Neural cell (in vitro differentiated cells): ENCODE results near the gene SPDEF. TPM values are rescaled to one million over a fixed set of nuclear protein-coding genes. Genes with fewer than 3 reads are reported as not detected.

Source experiments
- H2AFZ ChIP-seq: fragments of 200-600, 300-800 bp; sonication (generic), shearing (Covaris generic); 2 replicates; pipeline ENCODE4 v1.6.0; 2014; ENCODE audit warnings: low read depth, mild to moderate bottlenecking, antibody characterized with exemption, low read length, moderate library complexity
- H3F3A ChIP-seq: fragments of 200-600 bp; shearing (Covaris generic); 2 replicates; pipeline ENCODE4 v1.6.1; 2016; ENCODE audit warnings: mild to moderate bottlenecking, moderate library complexity, mixed read lengths, antibody characterized with exemption, low read length; ENCODE audit not compliant: insufficient read depth, poor library complexity, severe bottlenecking
- H3K27ac ChIP-seq: fragments of 200-600, 300-800 bp; sonication (generic), shearing (Covaris generic); 2 replicates; pipeline ENCODE4 v1.5.1; 2014; ENCODE audit warnings: mild to moderate bottlenecking, low read length, moderate library complexity
- H3K27me3 ChIP-seq: fragments of 300-800, 200-600 bp; sonication (generic), shearing (Covaris generic); 2 replicates; pipeline ENCODE4 v1.6.0; 2014; ENCODE audit warnings: mild to moderate bottlenecking, low read depth, low read length, moderate library complexity; ENCODE audit not compliant: insufficient read depth
- H3K36me3 ChIP-seq: fragments of 300-800, 200-600 bp; sonication (generic), shearing (Covaris generic); 2 replicates; pipeline ENCODE4 v1.5.1; 2014; ENCODE audit warnings: mild to moderate bottlenecking, antibody characterized with exemption, low read length, moderate library complexity; ENCODE audit not compliant: insufficient read depth
- H3K4me2 ChIP-seq: fragments of 300-800, 200-600 bp; sonication (generic), shearing (Covaris generic); 2 replicates; pipeline ENCODE4 v1.6.0; 2014; ENCODE audit warnings: mild to moderate bottlenecking, low read length
- H3K4me3 ChIP-seq: fragments of 300-800, 200-600 bp; sonication (generic), shearing (Covaris generic); 2 replicates; pipeline ENCODE4 v1.5.1; 2014; ENCODE audit warnings: mild to moderate bottlenecking, low read length, moderate library complexity
- H3K79me2 ChIP-seq: fragments of 200-600 bp; shearing (Covaris generic); replicated peaks from 2 replicates; pipeline ENCODE4 v1.6.0; 2014; ENCODE audit warnings: mild to moderate bottlenecking, low read length, moderate library complexity; ENCODE audit not compliant: insufficient read depth
- H3K9ac ChIP-seq: fragments of 300-800, 200-600 bp; sonication (generic), shearing (Covaris generic); 2 replicates; pipeline ENCODE4 v1.6.1; 2016; ENCODE audit warnings: mild to moderate bottlenecking, low read length, mixed read lengths
- H3K9me2 ChIP-seq: fragments of 200-600 bp; shearing (Covaris generic); 2 replicates; pipeline ENCODE4 v1.6.1; 2016; ENCODE audit warnings: mild to moderate bottlenecking, low read length, mixed read lengths; ENCODE audit not compliant: insufficient read depth
- H3K9me3 ChIP-seq: fragments of 200-600, 300-800 bp; sonication (generic), shearing (Covaris generic); 2 replicates; pipeline ENCODE4 v1.6.1; 2016; ENCODE audit warnings: mild to moderate bottlenecking, mixed run types, low read length, moderate library complexity, mixed read lengths
- H4K20me1 ChIP-seq: fragments of 200-600 bp; shearing (Covaris generic); 2 replicates; pipeline ENCODE4 v1.6.1; 2016; ENCODE audit warnings: mild to moderate bottlenecking, mixed run types; ENCODE audit not compliant: insufficient read depth
- EP300 ChIP-seq: fragments of 450-650 bp; conservative IDR thresholded peaks from 2 replicates; pipeline ENCODE4 v1.6.1; 2014; ENCODE audit warnings: antibody characterized with exemption, mild to moderate bottlenecking, moderate library complexity; ENCODE audit not compliant: poor library complexity, severe bottlenecking
- EZH2 ChIP-seq: fragments of 200-600, 300-800 bp; shearing (Covaris generic), sonication (generic); IDR thresholded peaks from 2 replicates; pipeline ENCODE4 v1.6.1; 2014; ENCODE audit warnings: antibody characterized with exemption, low read length, borderline replicate concordance, mild to moderate bottlenecking; ENCODE audit not compliant: insufficient read depth, poor library complexity, severe bottlenecking
- MXI1 ChIP-seq: fragments of 450-650 bp; conservative IDR thresholded peaks from 2 replicates; pipeline ENCODE4 v1.6.1; 2014; ENCODE audit warnings: antibody characterized with exemption, mild to moderate bottlenecking; ENCODE audit not compliant: poor library complexity, severe bottlenecking
- POLR2AphosphoS5 ChIP-seq: IDR thresholded peaks from 2 replicates; pipeline ENCODE4 v1.6.1; 2012
- SMC3 ChIP-seq: fragments of 450-650 bp; conservative IDR thresholded peaks from 2 replicates; pipeline ENCODE4 v1.6.1; 2014; ENCODE audit warnings: antibody characterized with exemption, mild to moderate bottlenecking, moderate library complexity; ENCODE audit not compliant: poor library complexity
- TAF1 ChIP-seq: IDR thresholded peaks from 2 replicates; pipeline ENCODE4 v1.6.1; 2012; ENCODE audit warnings: low read depth
- polyA plus RNA-seq: library from polyadenylated mRNA; depleted of rRNA; stranded (reverse); fragments of >200 nt; gene quantifications from 2 replicates; pipeline ENCODE4 v1.2.3, GENCODE V29; 2014
- TF ChIP-seq, protein P1 (sequence below): IDR thresholded peaks from 2 replicates; pipeline ENCODE4 v1.6.1; 2012; ENCODE audit warnings: borderline replicate concordance
- TF ChIP-seq, protein P2 (sequence below): fragments of 450-650 bp; IDR thresholded peaks from 2 replicates; pipeline ENCODE4 v1.5.1; 2014; ENCODE audit warnings: antibody characterized with exemption, mild to moderate bottlenecking, moderate library complexity; ENCODE audit not compliant: poor library complexity, severe bottlenecking

SPDEF gene
- polyA plus RNA-seq, 1 donor from 2014 or later: 0.36 TPM

DNA sequence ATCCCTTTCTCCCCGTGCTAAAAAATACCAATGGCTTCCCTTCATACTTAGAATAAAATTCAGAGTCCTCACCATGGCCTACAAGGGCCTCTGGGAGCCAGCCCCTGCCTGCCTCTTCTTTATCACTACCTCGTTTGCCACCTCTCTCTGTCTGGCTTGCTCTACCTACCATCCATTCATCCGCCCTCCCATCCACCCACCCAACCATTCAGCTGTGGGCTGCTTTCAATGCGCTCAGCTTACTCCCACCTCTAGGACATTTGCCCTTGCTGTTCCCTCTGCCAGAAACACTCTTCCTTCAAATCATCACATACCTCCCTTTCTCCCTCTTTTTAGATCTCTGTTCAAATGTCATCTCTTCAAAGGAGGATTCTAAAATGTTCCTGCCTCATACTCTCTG lies 45.8 kb downstream of the SPDEF start:
- H3K27ac ChIP-seq: no peak overlapping the region
- no peaks in the 10 kb centered on the region for H3K27me3 ChIP-seq
- no peaks in the 10 kb centered on the region for H3K9me2 ChIP-seq
- no peak for TF ChIP-seq TAF1
- no peak for TF ChIP-seq POLR2AphosphoS5
- TF ChIP-seq EP300: no peak
- TF ChIP-seq, protein P1, sequence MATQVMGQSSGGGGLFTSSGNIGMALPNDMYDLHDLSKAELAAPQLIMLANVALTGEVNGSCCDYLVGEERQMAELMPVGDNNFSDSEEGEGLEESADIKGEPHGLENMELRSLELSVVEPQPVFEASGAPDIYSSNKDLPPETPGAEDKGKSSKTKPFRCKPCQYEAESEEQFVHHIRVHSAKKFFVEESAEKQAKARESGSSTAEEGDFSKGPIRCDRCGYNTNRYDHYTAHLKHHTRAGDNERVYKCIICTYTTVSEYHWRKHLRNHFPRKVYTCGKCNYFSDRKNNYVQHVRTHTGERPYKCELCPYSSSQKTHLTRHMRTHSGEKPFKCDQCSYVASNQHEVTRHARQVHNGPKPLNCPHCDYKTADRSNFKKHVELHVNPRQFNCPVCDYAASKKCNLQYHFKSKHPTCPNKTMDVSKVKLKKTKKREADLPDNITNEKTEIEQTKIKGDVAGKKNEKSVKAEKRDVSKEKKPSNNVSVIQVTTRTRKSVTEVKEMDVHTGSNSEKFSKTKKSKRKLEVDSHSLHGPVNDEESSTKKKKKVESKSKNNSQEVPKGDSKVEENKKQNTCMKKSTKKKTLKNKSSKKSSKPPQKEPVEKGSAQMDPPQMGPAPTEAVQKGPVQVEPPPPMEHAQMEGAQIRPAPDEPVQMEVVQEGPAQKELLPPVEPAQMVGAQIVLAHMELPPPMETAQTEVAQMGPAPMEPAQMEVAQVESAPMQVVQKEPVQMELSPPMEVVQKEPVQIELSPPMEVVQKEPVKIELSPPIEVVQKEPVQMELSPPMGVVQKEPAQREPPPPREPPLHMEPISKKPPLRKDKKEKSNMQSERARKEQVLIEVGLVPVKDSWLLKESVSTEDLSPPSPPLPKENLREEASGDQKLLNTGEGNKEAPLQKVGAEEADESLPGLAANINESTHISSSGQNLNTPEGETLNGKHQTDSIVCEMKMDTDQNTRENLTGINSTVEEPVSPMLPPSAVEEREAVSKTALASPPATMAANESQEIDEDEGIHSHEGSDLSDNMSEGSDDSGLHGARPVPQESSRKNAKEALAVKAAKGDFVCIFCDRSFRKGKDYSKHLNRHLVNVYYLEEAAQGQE: no peak
- TF ChIP-seq, protein P2, sequence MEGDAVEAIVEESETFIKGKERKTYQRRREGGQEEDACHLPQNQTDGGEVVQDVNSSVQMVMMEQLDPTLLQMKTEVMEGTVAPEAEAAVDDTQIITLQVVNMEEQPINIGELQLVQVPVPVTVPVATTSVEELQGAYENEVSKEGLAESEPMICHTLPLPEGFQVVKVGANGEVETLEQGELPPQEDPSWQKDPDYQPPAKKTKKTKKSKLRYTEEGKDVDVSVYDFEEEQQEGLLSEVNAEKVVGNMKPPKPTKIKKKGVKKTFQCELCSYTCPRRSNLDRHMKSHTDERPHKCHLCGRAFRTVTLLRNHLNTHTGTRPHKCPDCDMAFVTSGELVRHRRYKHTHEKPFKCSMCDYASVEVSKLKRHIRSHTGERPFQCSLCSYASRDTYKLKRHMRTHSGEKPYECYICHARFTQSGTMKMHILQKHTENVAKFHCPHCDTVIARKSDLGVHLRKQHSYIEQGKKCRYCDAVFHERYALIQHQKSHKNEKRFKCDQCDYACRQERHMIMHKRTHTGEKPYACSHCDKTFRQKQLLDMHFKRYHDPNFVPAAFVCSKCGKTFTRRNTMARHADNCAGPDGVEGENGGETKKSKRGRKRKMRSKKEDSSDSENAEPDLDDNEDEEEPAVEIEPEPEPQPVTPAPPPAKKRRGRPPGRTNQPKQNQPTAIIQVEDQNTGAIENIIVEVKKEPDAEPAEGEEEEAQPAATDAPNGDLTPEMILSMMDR: no peak
- TF ChIP-seq SMC3: no peak
- no peak for TF ChIP-seq EZH2
- TF ChIP-seq MXI1: no peak
- no peaks in the 10 kb centered on the region for H3K36me3 ChIP-seq
- no peak overlapping the region for H3K9ac ChIP-seq
- no peak overlapping the region for H2AFZ ChIP-seq
- no peaks in the 10 kb centered on the region for H3F3A ChIP-seq
- H3K9me3 ChIP-seq: no peaks in the 10 kb centered on the region
- H4K20me1 ChIP-seq: no peaks in the 10 kb centered on the region
- no peak overlapping the region for H3K4me3 ChIP-seq
- H3K4me2 ChIP-seq: no peak overlapping the region
- H3K79me2 ChIP-seq: no peaks in the 10 kb centered on the region

DNA sequence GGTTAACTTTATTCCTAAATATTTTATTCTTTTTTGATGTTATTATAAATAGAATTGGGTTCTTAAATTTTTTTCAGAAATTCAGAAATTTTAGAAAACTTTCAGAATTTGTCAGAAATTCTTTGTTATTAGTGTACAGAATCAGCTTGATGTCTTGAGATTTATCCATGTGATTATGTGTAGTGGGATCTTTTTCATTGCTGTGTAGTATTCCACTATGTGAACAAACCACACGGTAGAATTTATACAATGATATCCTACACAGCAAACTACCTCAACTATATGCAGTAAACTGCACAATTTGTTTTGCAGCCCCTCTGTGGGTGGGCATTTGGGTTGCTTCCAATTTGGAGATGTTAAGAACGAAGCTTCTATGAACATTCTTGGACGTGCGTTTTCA lies 46.3 kb downstream of the SPDEF start:
- no peaks in the 10 kb centered on the region for H3K27me3 ChIP-seq
- no peak overlapping the region for H2AFZ ChIP-seq
- no peak overlapping the region for H3K27ac ChIP-seq
- no peaks in the 10 kb centered on the region for H3K79me2 ChIP-seq
- H3K9ac ChIP-seq: no peak overlapping the region
- H3K4me3 ChIP-seq: no peak overlapping the region
- no peak overlapping the region for H3K4me2 ChIP-seq
- H3K9me3 ChIP-seq: no peaks in the 10 kb centered on the region
- no peaks in the 10 kb centered on the region for H3K36me3 ChIP-seq
- TF ChIP-seq, protein P1: no peak
- no peak for TF ChIP-seq EP300
- H3K9me2 ChIP-seq: no peaks in the 10 kb centered on the region
- no peaks in the 10 kb centered on the region for H3F3A ChIP-seq
- H4K20me1 ChIP-seq: no peaks in the 10 kb centered on the region
